HG02981 (cell line): ENCODE data around the gene COBL.

Experiments
- ATAC-seq: cut with Tn5 transposase; IDR thresholded peaks from one replicate; pipeline ENCODE4 v1.9.1; 2021; ENCODE audit warnings: mild to moderate bottlenecking, moderate library complexity; ENCODE audit not compliant: unreplicated experiment

Gene COBL

DNA sequence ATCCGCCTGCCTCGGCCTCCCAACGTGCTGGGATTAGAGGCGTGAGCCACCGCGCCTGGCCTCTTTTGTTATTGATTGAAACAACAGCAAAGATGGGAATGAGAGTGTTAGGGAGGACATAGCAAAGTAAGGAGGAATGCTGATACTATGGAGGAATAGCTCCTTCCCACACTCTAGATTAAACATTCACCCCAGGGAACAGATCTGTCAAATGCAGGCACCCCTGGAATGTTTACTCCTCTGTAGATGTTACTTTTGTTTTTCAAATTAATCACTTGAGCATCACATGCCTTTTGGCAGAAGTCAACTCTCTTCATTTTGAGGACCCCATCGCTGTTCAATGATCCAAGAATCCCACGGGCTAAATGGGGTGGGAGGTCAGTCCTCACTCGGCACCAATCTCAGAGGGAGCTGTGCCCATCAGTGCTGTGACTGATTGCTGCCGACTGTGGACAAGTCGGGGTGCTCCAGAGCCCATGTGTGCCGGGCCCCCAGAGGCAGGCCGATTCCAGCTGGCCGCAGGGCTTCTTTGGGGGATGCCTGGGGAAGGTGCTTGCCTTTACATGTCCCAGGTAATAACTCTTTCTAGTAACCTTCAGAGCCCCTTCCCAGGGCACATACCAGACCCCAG is 10.2 kb upstream of the COBL start:
- ATAC-seq = no peak

DNA sequence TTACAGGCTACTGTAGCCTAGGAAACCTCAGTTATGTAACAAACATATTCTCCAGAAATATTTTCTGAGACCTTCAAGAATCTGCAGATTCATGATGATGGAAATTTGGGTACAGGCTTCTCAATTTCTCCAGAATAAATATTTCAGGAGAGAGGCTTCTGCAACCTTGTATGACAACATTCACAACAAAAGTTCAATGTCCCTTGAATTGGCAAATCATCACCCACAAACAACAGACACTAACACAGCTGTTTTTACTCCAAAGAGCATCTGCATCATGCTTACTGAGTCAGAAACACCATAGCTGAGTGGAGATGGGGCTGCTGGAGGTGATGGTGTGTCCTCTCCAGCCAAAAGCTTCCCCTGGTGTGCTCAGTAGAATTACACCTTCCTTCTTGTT is 9.3 kb upstream of the COBL start:
- ATAC-seq = no peak

DNA sequence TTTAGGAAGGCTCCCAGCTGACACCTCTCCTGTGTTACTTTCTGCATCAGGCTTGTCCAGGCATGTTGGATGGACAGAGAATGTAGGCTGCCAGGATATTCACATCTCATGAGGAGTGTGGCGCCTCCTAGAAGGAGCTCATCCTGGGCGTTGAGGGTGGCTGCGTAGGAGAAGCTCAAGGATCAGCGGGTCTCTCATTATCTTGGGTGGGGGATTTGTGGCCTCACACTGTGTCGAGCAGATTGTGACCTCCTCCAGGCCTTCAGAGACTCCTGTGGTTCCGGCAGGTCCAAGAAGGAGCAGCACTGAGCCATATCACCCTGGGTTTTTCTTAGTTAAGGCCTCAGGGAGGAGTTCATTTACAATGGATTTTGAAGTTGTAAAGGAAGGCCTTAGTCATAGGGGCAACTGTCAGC is 8.7 kb upstream of the COBL start:
- ATAC-seq = no peak

DNA sequence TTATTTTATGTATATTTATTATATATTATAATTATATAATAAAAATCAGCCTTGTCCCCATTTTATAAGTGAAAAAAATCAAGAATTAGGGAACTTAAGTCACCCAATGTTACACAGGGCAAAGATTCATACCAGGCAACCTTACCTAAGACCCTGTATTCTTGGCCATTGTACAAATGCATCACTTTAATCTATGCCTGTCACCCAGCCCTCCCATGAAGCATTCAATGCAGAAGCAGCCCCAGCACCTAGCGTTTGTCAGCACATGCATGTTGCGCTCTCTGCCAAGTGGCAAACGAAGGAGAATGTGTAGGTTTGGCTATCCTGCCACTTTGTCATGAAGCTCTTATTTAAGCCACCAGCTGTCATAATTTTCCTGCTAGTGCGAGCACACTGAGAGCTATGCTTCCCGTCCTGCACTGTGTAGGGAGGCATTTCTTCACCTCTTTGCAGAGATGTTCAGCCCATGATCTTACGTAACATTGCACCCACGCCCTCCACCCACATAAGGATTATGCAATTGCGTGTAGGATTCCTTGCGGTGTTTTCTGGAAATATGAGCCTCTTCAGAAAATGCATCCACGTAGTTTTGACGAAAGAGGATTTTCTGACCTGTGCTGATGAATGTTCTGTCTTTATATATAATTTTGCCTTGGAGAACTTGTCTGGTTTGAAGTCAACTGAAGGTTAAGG is 7.7 kb upstream of the COBL start:
- ATAC-seq = no peak

GRCh38 chr7:51321961-51322515 is 5.4 kb upstream of the COBL start:
- no peak for ATAC-seq

DNA sequence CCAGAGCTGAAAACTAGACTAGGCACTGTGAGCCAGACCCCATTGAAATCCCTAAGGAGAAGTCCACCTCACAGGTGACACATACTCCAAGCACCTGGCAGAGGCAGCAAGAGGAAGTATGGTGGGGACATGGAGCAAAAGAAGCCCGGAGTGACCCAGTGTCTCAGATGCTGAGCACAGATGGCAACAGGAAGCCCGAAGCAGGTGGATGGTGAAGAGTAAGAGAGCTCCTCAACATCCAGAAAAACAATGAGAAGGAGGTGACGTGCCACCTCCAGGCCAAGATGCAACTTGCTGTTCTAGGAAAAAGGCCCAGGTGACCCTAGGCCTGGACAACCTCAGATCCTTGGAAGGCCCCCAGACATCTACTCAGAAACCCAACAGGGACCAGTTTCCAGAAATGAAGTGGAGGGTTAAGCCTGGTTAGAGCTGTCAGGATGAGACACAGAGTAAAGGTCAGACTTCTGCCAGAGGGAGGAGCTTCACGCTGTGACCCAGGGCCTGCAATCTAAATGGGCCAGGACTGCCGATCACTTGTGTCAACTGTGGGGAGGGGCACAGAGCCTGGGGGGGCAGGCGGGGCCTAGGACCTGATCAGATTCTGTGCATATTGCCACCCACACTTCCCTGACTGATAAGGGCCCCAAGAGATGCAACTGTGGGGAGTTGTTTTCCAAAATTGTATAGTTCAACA is 2.4 kb upstream of the COBL start:
- no peak for ATAC-seq

DNA sequence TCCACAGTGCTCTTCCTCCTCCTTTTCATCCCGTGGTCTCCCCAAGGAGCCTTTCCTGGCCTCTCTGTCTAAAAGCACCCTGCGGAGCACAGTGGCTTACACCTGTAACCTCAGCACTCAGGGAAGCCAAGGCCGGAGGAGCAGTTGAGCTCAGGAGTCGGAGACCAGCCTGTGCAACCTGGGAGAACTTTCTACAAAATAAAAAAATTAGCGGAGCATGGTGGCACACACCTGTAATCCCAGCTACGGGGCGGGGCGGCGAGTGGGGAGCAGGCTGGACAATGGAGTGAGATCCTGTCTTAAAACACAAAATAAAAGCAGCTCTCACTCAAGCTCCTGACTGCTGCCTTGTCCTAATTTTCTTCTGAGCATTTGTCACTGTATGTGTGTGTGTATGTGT is 1.4 kb upstream of the COBL start:
- ATAC-seq = no peak

GRCh38 chr7:51317582-51317910 is 937 bp upstream of the COBL start:
- ATAC-seq = no peak

- no peak for ATAC-seq
Observed at GRCh38 chr7:51316262-51316665, 345 bp downstream of the COBL start.

DNA sequence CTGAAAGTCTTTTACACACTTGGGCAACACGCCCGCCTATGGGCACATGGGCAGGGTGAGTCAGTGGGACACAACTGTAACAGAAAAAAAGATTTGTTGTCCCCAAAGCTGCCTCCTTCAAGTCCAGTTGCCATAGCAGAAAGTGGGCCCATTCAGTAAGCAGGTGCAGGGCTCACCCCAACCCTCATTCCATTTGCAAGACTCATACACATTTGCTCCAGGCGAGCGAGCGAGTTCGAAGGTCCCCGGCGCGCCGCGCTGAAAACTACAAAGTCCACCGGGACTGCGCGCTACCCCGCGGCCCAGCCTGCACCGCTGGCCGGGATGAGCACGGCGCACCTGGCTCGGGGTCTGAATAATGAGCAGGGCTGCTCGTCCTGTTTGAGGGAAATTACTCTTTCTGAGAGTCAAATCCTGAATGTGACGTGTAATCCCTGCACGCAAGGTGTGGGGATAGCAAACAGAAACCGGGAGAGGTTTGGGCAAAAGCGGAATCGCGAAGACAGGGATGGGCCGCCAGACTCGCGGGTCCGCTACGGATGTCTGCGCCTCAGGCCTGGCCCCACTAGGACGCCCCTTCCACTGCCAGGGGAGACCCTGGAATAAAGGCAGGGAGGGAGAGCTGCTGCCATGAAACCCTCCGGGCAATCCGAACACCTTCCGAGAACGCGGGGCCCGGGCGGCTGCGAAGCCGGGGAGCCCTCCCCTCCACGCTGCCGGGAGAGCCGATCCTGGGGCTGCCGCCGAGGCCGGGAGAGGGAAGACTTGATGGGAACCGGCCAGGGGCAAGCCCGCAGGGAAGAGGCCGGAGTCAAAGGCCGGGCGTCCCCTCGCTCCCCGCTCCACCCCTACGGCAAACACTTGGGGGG is 982 bp downstream of the COBL start:
- no peak for ATAC-seq

DNA sequence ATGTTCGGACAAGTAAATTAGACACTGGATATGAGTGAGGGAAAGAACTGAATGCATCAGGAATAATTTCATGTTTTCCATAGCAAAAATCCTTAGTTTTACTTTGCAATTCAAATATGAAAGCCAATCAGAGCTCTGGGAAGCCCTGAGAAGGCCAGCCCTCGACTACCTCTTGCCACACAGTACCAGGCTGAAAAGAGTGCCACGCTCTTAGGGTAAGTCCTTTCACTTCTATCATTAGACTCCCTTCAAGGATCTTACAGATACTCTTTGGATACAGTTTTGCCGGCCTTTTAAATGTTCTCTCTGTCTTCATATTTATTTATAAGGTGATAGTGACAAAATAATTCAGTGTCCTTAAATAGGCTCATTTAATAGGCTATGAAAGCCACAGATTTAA is 1.9 kb downstream of the COBL start:
- no peak for ATAC-seq

- no peak for ATAC-seq
Observed at GRCh38 chr7:51313738-51314425, 2.7 kb downstream of the COBL start.

DNA sequence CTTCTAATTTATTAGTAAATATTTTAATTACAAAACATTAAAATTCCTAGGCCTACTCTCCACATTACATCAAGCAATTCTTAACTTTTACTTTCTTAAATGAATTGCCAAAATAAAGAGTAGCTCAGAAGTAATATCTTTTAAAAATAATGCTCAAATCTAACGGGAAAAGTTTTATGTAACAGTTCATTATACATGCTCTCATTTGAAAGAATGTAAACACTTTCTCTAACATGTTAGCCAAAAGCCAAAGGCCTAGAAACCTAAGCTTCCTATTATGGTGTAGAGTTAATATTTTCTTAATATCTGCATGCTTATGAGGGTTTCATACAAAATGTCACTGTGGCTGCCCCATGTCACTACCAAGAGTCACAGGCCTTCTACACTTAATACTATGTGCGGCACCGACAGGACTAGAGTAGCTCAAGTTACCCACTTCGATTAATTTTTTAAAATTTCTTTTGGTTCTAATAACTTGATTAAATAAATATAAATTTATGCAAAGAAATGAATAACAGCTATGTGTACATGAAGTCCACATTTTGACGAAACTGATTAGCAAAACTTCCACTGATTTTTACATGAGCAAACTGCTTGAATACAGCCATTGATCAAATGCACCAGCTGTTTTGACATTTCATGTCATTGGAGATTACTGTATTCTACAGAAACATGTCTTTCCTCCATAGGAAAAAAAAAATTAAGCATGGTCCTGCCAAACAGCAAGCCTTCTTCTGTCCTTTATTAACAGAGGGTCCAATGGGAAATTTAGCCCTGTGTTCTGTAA is 3.5 kb downstream of the COBL start:
- ATAC-seq = no peak

DNA sequence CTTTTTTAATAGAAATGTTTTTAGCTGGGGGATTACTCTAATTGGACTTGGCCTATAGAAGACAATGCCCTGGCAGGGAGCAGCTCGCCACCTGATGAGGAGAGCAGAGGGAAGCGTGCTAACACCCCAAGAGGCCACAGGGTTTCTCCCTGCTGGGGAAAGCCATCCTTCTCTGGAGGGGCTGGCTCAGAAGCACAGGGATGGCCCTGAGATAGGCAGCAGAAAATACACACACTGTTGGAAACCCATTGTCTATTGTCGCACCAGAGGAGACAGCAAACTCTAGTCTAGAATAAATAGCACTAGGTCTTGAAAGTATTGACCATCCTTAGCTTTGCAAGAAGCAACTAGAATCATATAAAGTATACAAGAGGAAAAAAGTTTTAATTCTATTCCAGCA is 5.4 kb downstream of the COBL start:
- no peak for ATAC-seq

GRCh38 chr7:51310131-51310583 is 6.5 kb downstream of the COBL start:
- no peak for ATAC-seq

DNA sequence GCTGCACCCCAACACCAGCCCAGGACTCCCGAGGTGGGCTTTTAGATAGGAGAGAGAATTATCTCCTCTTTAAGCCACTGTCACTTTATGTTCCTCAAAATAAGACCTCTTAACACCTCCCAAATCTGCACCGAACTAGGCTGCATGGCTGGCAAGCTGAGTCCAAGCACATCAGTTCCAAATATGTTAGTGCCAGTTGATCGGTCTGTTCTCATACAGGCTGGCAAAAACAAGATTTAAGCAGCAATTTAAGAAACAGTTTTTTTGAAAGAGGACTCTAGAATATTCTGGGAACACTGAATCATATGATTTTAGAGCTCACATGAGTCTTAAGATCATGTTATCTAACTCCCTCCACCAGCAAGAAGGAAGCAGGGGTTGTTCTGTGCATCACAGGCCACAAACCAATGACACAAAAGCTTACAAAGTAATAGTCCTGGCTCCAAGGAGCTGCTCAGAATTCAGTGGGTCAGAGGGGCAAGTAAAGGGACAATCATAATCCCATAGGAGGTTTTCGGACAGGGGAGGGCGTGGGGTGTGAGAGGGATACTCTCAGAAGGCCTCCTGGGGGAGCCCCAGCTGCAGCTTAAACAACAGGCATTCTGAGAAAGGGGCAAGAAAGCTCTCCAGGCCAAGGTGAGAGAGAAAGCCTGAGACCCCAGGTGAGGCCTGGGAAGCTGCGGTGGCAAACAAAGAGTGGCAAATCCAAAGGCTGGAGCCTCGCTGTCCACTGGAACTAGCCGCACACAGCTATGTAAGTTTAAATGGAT is 7.1 kb downstream of the COBL start:
- no peak for ATAC-seq

GRCh38 chr7:51308696-51309095 is 7.9 kb downstream of the COBL start:
- no peak for ATAC-seq

- ATAC-seq = no peak
Observed at GRCh38 chr7:51308265-51308664, 8.3 kb downstream of the COBL start.

DNA sequence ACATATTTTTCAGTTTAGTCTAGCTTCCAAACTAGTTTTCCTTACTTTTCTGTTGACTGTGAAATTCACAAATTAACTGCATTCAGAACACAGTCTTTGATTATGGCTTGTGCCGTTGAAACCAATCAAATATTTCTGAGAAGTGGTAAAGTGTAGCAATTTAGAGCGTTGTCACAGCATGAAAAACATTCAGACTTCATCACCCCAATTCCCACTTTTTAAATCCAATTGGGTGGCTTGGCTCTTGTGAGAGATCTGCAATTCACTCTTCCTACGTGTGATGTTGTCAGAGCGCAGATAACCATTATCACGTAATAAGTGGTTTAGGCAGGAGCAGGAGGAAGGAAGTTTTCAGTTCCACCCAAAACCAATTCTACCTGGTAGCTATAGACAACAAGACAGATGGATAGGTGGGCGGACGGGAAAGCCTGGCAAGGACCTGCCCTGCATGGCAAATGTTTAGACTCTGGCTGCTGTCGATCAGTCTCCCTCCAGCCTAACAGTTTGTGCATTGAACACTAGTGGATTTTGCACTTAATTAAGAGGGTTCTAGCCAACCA is 8.9 kb downstream of the COBL start:
- ATAC-seq = no peak
